Thyroid gland (tissue), 4 donors: ENCODE measurements around the gene TMEM255B.

Experiments
- POLR2A ChIP-seq, 2 donors: fragments of 450-650 bp; IDR thresholded peaks; one replicate each; pipeline ENCODE4 v1.6.1; 2017; ENCODE audit warnings: antibody characterized with exemption in 2 of 2, mild to moderate bottlenecking in 2 of 2, moderate library complexity in 1 of 2
- TF ChIP-seq, protein P1 (sequence below), 6 experiments: fragments of 200-600 bp in 3 of 6; fragments of 450-650 bp in 3 of 6; sonication (generic) in 3 of 6; IDR thresholded peaks; one replicate each; pipeline ENCODE4 v1.5.1; 2016 to 2019; ENCODE audit warnings: antibody characterized with exemption in 6 of 6, mild to moderate bottlenecking in 2 of 6, inconsistent platforms in 1 of 6, moderate library complexity in 1 of 6

DNA sequence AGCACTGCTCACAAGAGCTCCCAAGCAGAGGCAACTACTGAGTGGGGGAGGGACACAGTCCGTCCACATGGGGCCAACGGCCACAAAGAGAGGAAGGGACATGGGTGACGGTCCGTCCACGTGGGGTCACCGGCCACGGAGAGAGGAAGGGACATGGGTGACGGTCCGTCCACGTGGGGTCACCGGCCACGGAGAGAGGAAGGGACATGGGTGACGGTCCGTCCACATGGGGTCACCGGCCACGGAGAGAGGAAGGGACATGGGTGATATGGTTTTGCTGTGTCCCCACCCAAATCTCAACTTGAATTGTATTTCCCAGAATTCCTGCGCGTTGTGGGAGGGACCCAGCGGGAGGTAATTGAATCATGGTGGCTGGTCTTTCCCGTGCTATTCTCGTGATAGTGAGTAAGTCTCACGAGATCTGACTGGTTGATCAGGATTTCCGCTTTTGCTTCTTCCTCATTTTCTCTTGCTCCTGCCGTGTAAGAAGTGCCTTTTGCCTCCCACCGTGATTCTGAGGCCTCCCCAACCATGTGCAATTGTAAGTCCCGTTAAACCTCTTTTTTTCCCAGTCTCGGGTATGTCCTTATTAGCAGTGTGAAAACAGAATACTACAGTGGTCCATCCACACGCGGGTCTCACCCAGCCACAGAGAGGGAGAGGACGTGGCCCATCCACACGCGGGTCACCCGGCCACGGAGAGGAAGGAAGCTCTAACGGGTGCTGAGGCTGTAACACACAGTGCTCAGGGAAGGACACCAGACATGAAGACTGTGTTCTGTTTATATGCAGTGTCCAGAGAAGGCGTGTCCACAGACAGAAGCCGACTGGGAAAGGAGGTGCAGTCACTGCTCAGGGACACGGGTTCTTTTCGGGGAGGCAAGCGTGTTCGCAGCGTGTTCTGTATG lies 56.4 kb downstream of the TMEM255B start:
- TF ChIP-seq, protein P1, sequence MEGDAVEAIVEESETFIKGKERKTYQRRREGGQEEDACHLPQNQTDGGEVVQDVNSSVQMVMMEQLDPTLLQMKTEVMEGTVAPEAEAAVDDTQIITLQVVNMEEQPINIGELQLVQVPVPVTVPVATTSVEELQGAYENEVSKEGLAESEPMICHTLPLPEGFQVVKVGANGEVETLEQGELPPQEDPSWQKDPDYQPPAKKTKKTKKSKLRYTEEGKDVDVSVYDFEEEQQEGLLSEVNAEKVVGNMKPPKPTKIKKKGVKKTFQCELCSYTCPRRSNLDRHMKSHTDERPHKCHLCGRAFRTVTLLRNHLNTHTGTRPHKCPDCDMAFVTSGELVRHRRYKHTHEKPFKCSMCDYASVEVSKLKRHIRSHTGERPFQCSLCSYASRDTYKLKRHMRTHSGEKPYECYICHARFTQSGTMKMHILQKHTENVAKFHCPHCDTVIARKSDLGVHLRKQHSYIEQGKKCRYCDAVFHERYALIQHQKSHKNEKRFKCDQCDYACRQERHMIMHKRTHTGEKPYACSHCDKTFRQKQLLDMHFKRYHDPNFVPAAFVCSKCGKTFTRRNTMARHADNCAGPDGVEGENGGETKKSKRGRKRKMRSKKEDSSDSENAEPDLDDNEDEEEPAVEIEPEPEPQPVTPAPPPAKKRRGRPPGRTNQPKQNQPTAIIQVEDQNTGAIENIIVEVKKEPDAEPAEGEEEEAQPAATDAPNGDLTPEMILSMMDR (IDR thresholded peaks at IDR 0.05): no peak
- TF ChIP-seq POLR2A (IDR thresholded peaks at IDR 0.05): no peak
